Heart left ventricle (tissue), 13 donors: ENCODE results near the gene UBXN7.

Source experiments
- CTCF ChIP-seq, 12 donors: fragments of 200-600 bp; sonication (generic) in 4 of 12; IDR thresholded peaks; one replicate each; pipeline versions ENCODE4 v1.5.0 to v1.8.0; 2018 to 2022; ENCODE audit warnings: antibody characterized with exemption in 12 of 12, mild to moderate bottlenecking in 5 of 12
- POLR2A ChIP-seq, 2 donors: fragments of 450-650 bp; IDR thresholded peaks; one replicate each; pipeline ENCODE4 v1.6.1; 2017; ENCODE audit warnings: antibody characterized with exemption in 2 of 2, mild to moderate bottlenecking in 2 of 2, moderate library complexity in 2 of 2
- donor health status: ischemic (EF 13 %, LVEDD 7.1; RV severe dilation, severe dysfunction).
- donor health status: DM: no; HTN: yes; CAD: no.
- donor health status: DM: no; HTN: no; CAD: no.
- donor health status: ischemic (EF 25% LVEDD 6.9; RV normal size, moderate dysfunction).
- donor health status: ischemic (EF 25% LVEDD 5.7; RV mildly dilated, moderate dysfunction).
- donor health status: ischemic (EF 35%, LVEDD 5.7; RV mildly dilated, moderate dysfunction).
- donor health status: nonischemic (EF 11% LVEDD 7.7; RV severe dilation, severe dysfunction).
- donor health status: DM: yes; HTN: yes; CAD: no.
- donor health status: PGD.
- donor health status: ischemic (EF 29% LVEDD 5.4; RV normal size, mild dysfunction).
- donor health status: nonischemic (EF 23%, LVEDD 6.1; RV moderate dilation, normal function).

- no peak for TF ChIP-seq CTCF (IDR thresholded peaks at IDR 0.05)
- no peak for TF ChIP-seq POLR2A (IDR thresholded peaks at IDR 0.05)
Measured at GRCh38 chr3:196414469-196414868, 17.8 kb downstream of the UBXN7 start.
